Caco-2 (cell line): ENCODE results near the gene PRKAG1. TPM values are rescaled to one million over a fixed set of nuclear protein-coding genes. Genes with fewer than 3 reads are reported as not detected.

Experiments
- BruUV-seq: library from RNA; stranded (reverse); fragments of 400-500 nt; replicated peaks from 2 replicates; lab custom pipeline; 2021; lab: Mats Ljungman, UMichigan
- CTCF ChIA-PET: fragments of 300-600 bp; sonication (Branson Sonifier 250); formaldehyde crosslinking; loops from one replicate; lab custom pipeline; 2022; ENCODE audit warnings: antibody characterized with exemption; lab: Charles Lee
- POLR2A ChIA-PET: fragments of 300-600 bp; sonication (Branson Sonifier 250); formaldehyde crosslinking; loops from one replicate; lab custom pipeline; 2022; ENCODE audit warnings: antibody characterized with exemption; lab: Charles Lee
- DNase-seq, 2 experiments: peaks; one replicate each; pipeline versions ENCODE4 v3.0.0 to v3.0.0-alpha.2; 2020 to 2022
- H3K27me3 ChIP-seq: replicated peaks from 2 replicates; pipeline ENCODE4 v1.6.0; 2011; ENCODE audit warnings: low read length; ENCODE audit not compliant: control insufficient read depth, insufficient read depth
- H3K36me3 ChIP-seq: 2 replicates; pipeline ENCODE4 v1.5.1; 2011; ENCODE audit warnings: low read length; ENCODE audit not compliant: control insufficient read depth, insufficient read depth
- H3K4me1 ChIP-seq: fragments of 250-450 bp; sonication (Bioruptor Pico); 2 replicates; pipeline ENCODE4 v1.5.1; 2020; ENCODE audit warnings: mild to moderate bottlenecking
- H3K4me3 ChIP-seq: 2 replicates; pipeline ENCODE4 v1.5.1; 2011; ENCODE audit warnings: low read depth, mild to moderate bottlenecking, control low read depth, low read length
- H3K9me3 ChIP-seq: fragments of 250-450 bp; sonication (Bioruptor Pico); 2 replicates; pipeline ENCODE4 v1.5.1; 2020; ENCODE audit warnings: mild to moderate bottlenecking, moderate library complexity
- H3K27ac Mint-ChIP-seq: one replicate; pipeline ENCODE4 v1.8.0; 2022; ENCODE audit warnings: mixed read lengths; ENCODE audit not compliant: unreplicated experiment
- H3K27me3 Mint-ChIP-seq: one replicate; pipeline ENCODE4 v1.8.0; 2022; ENCODE audit warnings: mixed read lengths; ENCODE audit not compliant: insufficient read depth, unreplicated experiment
- H3K36me3 Mint-ChIP-seq: one replicate; pipeline ENCODE4 v1.8.0; 2022; ENCODE audit warnings: mild to moderate bottlenecking, mixed read lengths; ENCODE audit not compliant: insufficient read depth, unreplicated experiment
- H3K4me1 Mint-ChIP-seq: one replicate; pipeline ENCODE4 v1.8.0; 2022; ENCODE audit warnings: low read depth, mixed read lengths; ENCODE audit not compliant: unreplicated experiment
- H3K4me3 Mint-ChIP-seq: one replicate; pipeline ENCODE4 v1.8.0; 2022; ENCODE audit warnings: mild to moderate bottlenecking, moderate library complexity, mixed read lengths; ENCODE audit not compliant: unreplicated experiment
- H3K9me3 Mint-ChIP-seq: one replicate; pipeline ENCODE4 v1.8.0; 2022; ENCODE audit warnings: mixed read lengths; ENCODE audit not compliant: unreplicated experiment
- CTCF ChIP-seq, 2 experiments: fragments of 200-600 bp in 1 of 2; IDR thresholded peaks; 1 replicate in 1 of 2; 2 replicates in 1 of 2; pipeline versions ENCODE4 v1.5.1 to v1.8.0; 2011 to 2022; ENCODE audit warnings: antibody characterized with exemption in 1 of 2, control low read depth in 1 of 2, inconsistent platforms in 1 of 2, low read depth in 1 of 2, low read length in 1 of 2, mild to moderate bottlenecking in 1 of 2, moderate library complexity in 1 of 2; ENCODE audit not compliant: insufficient read depth in 1 of 2, severe bottlenecking in 1 of 2, unreplicated experiment in 1 of 2
- intact Hi-C: fragments of 100-400 bp; cut with micrococcal nuclease; formaldehyde crosslinking; loops from one replicate; pipeline ENCODE4 v1.10.0; 2022; ENCODE audit not compliant: unreplicated experiment
- total RNA-seq: library from RNA; stranded (reverse); gene quantifications from 2 replicates; pipeline ENCODE4 v1.2.3, GENCODE V29; 2022

Gene PRKAG1
- total RNA-seq, 1 experiment from 2014 or later, result 60.3 TPM

GRCh38 chr12:48986720-48987291, 31.8 kb downstream of the PRKAG1 start:
- BruUV-seq, result no TSS peak
- intact Hi-C loops, result no loop called here
- Histone ChIP-seq H3K9me3 (no peaks in the 10 kb centered on the region), H3K4me1 (no peaks in the 10 kb centered on the region; the same call in 1 of the 2 replicates), H3K27me3 (no peaks in the 10 kb centered on the region; the same call in 1 of the 2 replicates), H3K4me3 (no peak overlapping the region), H3K36me3 (no peaks in the 10 kb centered on the region)
- no peak for TF ChIP-seq CTCF (IDR thresholded peaks at IDR 0.05; ENCODE audit: insufficient read depth in 1 of 2, low read depth in 1 of 2, low read length in 1 of 2, severe bottlenecking in 1 of 2, unreplicated experiment in 1 of 2)
- POLR2A ChIA-PET, result no interaction called here
- CTCF ChIA-PET, result interaction anchor here (1.4 kb wide), 1 partner anchor 10 kb away, joined by 6 read pairs; no protein-coding TSS in a partner anchor
- DNase-seq, result no peak
- Mint-ChIP-seq H3K36me3 (peaks cover 7% of the 10 kb centered on the region), H3K4me3 (no peak overlapping the region), H3K27me3 (peaks cover 26% of the 10 kb centered on the region), H3K4me1 (peaks cover 4% of the 10 kb centered on the region), H3K9me3 (no peaks in the 10 kb centered on the region), H3K27ac (no peak overlapping the region)

GRCh38 chr12:48985901-48986300, 32.7 kb downstream of the PRKAG1 start:
- no peak for DNase-seq
- peaks cover 6% of the 10 kb centered on the region for H3K27me3 ChIP-seq
- H3K4me1 Mint-ChIP-seq, result peaks cover 7% of the 10 kb centered on the region
- BruUV-seq, result no TSS peak
- H3K9me3 ChIP-seq, result no peaks in the 10 kb centered on the region
- no peak overlapping the region for H3K4me3 Mint-ChIP-seq
- peaks cover 30% of the 10 kb centered on the region for H3K27me3 Mint-ChIP-seq
- H3K27ac Mint-ChIP-seq, result no peak overlapping the region
- POLR2A ChIA-PET, result interaction anchor here (0.5 kb wide), 1 partner anchor 134 kb away, joined by 5 read pairs; the partner anchor contains the start of gene DDX23
- TF ChIP-seq CTCF (IDR thresholded peaks at IDR 0.05; ENCODE audit: insufficient read depth in 1 of 2, low read depth in 1 of 2, low read length in 1 of 2, severe bottlenecking in 1 of 2, unreplicated experiment in 1 of 2), result no peak
- H3K4me1 ChIP-seq, result no peaks in the 10 kb centered on the region; the same call in 1 of the 2 replicates
- H3K36me3 ChIP-seq, result no peaks in the 10 kb centered on the region
- no peak overlapping the region for H3K4me3 ChIP-seq
- intact Hi-C loops, result no loop called here
- CTCF ChIA-PET, result interaction anchor here (1.4 kb wide), 1 partner anchor 11 kb away, joined by 6 read pairs; no protein-coding TSS in a partner anchor
- no peaks in the 10 kb centered on the region for H3K9me3 Mint-ChIP-seq
- peaks cover 11% of the 10 kb centered on the region for H3K36me3 Mint-ChIP-seq

GRCh38 chr12:48985475-48985897, 33.1 kb downstream of the PRKAG1 start:
- TF ChIP-seq CTCF (IDR thresholded peaks at IDR 0.05; ENCODE audit: insufficient read depth in 1 of 2, low read depth in 1 of 2, low read length in 1 of 2, severe bottlenecking in 1 of 2, unreplicated experiment in 1 of 2), result no peak
- Histone ChIP-seq H3K9me3 (no peaks in the 10 kb centered on the region), H3K4me1 (no peaks in the 10 kb centered on the region; the same call in 1 of the 2 replicates), H3K4me3 (no peak overlapping the region), H3K36me3 (no peaks in the 10 kb centered on the region), H3K27me3 (peaks cover 6% of the 10 kb centered on the region)
- ChIA-PET POLR2A (interaction anchor here (0.5 kb wide), 1 partner anchor 133 kb away, joined by 5 read pairs; the partner anchor contains the start of gene DDX23), CTCF (interaction anchor here (1.4 kb wide), 1 partner anchor 12 kb away, joined by 6 read pairs; no protein-coding TSS in a partner anchor)
- intact Hi-C loops, result no loop called here
- H3K27ac Mint-ChIP-seq, result no peak overlapping the region
- no peak for DNase-seq
- H3K9me3 Mint-ChIP-seq, result no peaks in the 10 kb centered on the region
- no peak overlapping the region for H3K4me3 Mint-ChIP-seq
- peaks cover 15% of the 10 kb centered on the region for H3K36me3 Mint-ChIP-seq
- H3K27me3 Mint-ChIP-seq, result peaks cover 30% of the 10 kb centered on the region
- no TSS peak for BruUV-seq
- peaks cover 7% of the 10 kb centered on the region for H3K4me1 Mint-ChIP-seq
